NB4 (cell line): ENCODE data around the gene SH3BP1.
A peak's percentile ranks its signal among the peaks of the same experiment; 100 is the strongest.

Source experiments
- DNase-seq: peaks from one replicate; pipeline ENCODE4 v3.0.0; 2010; ENCODE audit warnings: low read depth
- H3K4me3 ChIP-seq: one replicate; pipeline ENCODE4 v1.5.1; 2011; ENCODE audit warnings: mild to moderate bottlenecking, low read depth, low read length, moderate library complexity
- CTCF ChIP-seq: IDR thresholded peaks from one replicate; pipeline ENCODE4 v1.5.1; 2012; ENCODE audit warnings: low read depth, low read length
- MAX ChIP-seq: IDR thresholded peaks from 2 replicates; pipeline ENCODE4 v1.6.1; 2011; ENCODE audit warnings: low read depth, low read length
- MYC ChIP-seq: IDR thresholded peaks from 2 replicates; pipeline ENCODE4 v1.6.1; 2011; ENCODE audit warnings: low read depth, low read length
- POLR2A ChIP-seq: IDR thresholded peaks from 2 replicates; pipeline ENCODE4 v1.6.1; 2011; ENCODE audit warnings: mild to moderate bottlenecking; ENCODE audit not compliant: insufficient read length; ENCODE audit errors: extremely low read depth

The SH3BP1 gene

GRCh38 chr22:37658133-37659065, 18.9 kb downstream of the SH3BP1 start, which contains the start of gene PDXP:
PDXP (plus strand) TSS chr22:37658723; CDS start chr22:37658783, 60 bp downstream.
- DNase-seq, result peak; percentile 100
- peak within 1 kb of the TSS; percentile 83 for H3K4me3 ChIP-seq
- TF ChIP-seq MAX (peak; percentile 58), MYC (peak; percentile 8; the same call in 1 of the 2 replicates), CTCF (no peak), POLR2A (peak; percentile 63)

GRCh38 chr22:37659066-37659896, 19.8 kb downstream of the SH3BP1 start:
- DNase-seq, result peak; percentile 58
- TF ChIP-seq POLR2A, result no peak
- TF ChIP-seq CTCF, result no peak
- 0 out of 2 replicates have a peak, but pooled peaks have one; percentile 14 for TF ChIP-seq MAX
- H3K4me3 ChIP-seq, result peak overlapping the region; percentile 73

GRCh38 chr22:37659897-37660708, 20.6 kb downstream of the SH3BP1 start:
- peak overlapping the region; percentile 73 for H3K4me3 ChIP-seq
- TF ChIP-seq POLR2A (no peak), MAX (no peak), MYC (no peak), CTCF (no peak)
- DNase-seq, result peak; percentile 25

- H3K4me3 ChIP-seq, result peak overlapping the region; percentile 73
- TF ChIP-seq CTCF (no peak), MYC (no peak), POLR2A (no peak), MAX (no peak)
- no peak for DNase-seq
These were observed 21.2 kb downstream of the SH3BP1 start for GRCh38 chr22:37660709-37661045.

GRCh38 chr22:37661160-37661924, 21.9 kb downstream of the SH3BP1 start:
- H3K4me3 ChIP-seq, result peak overlapping the region; percentile 73
- peak; percentile 30 for TF ChIP-seq CTCF
- no peak for TF ChIP-seq MAX
- TF ChIP-seq MYC, result no peak
- DNase-seq, result peak; percentile 47
